Brain microvascular endothelial cell (primary cell): ENCODE data around the gene BDP1.

Source experiments
- DNase-seq: peaks from one replicate; pipeline ENCODE4 v3.0.0-alpha.2; 2020
- H3K27ac ChIP-seq: fragments of 250-450 bp; sonication (Bioruptor Pico); 2 replicates; pipeline ENCODE4 v1.5.1; 2020; ENCODE audit warnings: mild to moderate bottlenecking, moderate library complexity
- H3K27me3 ChIP-seq: fragments of 250-450 bp; sonication (Bioruptor Pico); replicated peaks from 2 replicates; pipeline ENCODE4 v1.5.1; 2020; ENCODE audit warnings: mild to moderate bottlenecking
- H3K36me3 ChIP-seq: fragments of 250-450 bp; sonication (Bioruptor Pico); replicated peaks from 2 replicates; pipeline ENCODE4 v1.5.1; 2020; ENCODE audit warnings: mild to moderate bottlenecking
- H3K4me3 ChIP-seq: 2 replicates; pipeline ENCODE4 v1.5.1; 2011; ENCODE audit warnings: low read depth, mild to moderate bottlenecking, control low read depth, low read length, moderate library complexity
- in situ Hi-C: cut with HindIII; loops from 2 replicates; pipeline ENCODE4 v1.10.0; 2017; ENCODE audit warnings: low sequenced_read_pairs, low pct_ligation_motif_present
- TF ChIP-seq, protein P1 (sequence below): IDR thresholded peaks from 2 replicates; pipeline ENCODE4 v1.5.1; 2011; ENCODE audit warnings: low read depth, mild to moderate bottlenecking, moderate library complexity, low read length, control low read depth, inconsistent platforms; ENCODE audit errors: missing control alignments

Gene BDP1

DNA sequence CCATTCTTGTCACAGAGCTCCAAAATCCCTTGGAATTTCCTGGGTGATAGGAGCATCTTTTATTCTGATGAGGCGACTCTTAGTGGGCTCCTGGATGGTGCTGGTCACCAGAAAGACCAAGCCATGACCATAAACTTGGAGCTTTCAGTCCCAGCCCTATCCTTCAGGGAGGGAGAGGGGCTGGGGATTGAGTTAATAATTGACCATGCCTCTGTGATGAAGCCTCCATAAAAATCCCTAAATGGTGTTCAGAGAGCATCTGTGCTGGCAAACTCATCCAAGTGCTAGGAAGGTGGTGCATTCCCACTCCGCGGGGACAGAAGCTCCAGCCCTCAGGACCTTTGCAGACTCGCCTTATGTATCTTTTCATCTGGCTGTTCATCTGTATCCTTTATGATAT lies 160.4 kb downstream of the BDP1 start:
- H3K27me3 ChIP-seq = no peaks in the 10 kb centered on the region
- H3K4me3 ChIP-seq = no peak overlapping the region
- TF ChIP-seq, protein P1, sequence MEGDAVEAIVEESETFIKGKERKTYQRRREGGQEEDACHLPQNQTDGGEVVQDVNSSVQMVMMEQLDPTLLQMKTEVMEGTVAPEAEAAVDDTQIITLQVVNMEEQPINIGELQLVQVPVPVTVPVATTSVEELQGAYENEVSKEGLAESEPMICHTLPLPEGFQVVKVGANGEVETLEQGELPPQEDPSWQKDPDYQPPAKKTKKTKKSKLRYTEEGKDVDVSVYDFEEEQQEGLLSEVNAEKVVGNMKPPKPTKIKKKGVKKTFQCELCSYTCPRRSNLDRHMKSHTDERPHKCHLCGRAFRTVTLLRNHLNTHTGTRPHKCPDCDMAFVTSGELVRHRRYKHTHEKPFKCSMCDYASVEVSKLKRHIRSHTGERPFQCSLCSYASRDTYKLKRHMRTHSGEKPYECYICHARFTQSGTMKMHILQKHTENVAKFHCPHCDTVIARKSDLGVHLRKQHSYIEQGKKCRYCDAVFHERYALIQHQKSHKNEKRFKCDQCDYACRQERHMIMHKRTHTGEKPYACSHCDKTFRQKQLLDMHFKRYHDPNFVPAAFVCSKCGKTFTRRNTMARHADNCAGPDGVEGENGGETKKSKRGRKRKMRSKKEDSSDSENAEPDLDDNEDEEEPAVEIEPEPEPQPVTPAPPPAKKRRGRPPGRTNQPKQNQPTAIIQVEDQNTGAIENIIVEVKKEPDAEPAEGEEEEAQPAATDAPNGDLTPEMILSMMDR = no peak
- in situ Hi-C loops = no loop called here
- DNase-seq = no peak
- peaks cover under 1% of the 10 kb centered on the region for H3K36me3 ChIP-seq
- no peak overlapping the region for H3K27ac ChIP-seq
